ENCODE results near the gene MCM9. TPM values are rescaled to one million over a fixed set of nuclear protein-coding genes. Genes with fewer than 3 reads are reported as not detected.

MCM9 gene
- polyA plus RNA-seq, 3 donors, result 9.4 to 11.9 (median 9.8) TPM

- H3K4me1 Mint-ChIP-seq, result peaks cover 29% of the 10 kb centered on the region
Observed at GRCh38 chr6:118932421-118932820, 2.5 kb downstream of the MCM9 start.

GRCh38 chr6:118931436-118931835 is 3.5 kb downstream of the MCM9 start:
- TF ChIP-seq CTCF (IDR thresholded peaks at IDR 0.05), result no peak
- Mint-ChIP-seq H3K36me3 (peaks cover 32 to 43% of the 10 kb centered on the region in 2 donors), H3K27ac (no peak overlapping the region), H3K27me3 (ENCODE audit: low read depth in 3 of 3) (peaks cover 0 to 2% (median 0%) of the 10 kb centered on the region in 3 donors), H3K4me1 (peaks cover 23% of the 10 kb centered on the region), H3K4me3 (no peak overlapping the region), H3K9me3 (peaks cover 0 to 1% (median 0%) of the 10 kb centered on the region in 7 donors)
- Histone ChIP-seq H3K79me2 (ENCODE audit: insufficient read depth, low read length) (peaks cover 44% of the 10 kb centered on the region), H3K9me3 (replicated peaks in 1 of 2; ENCODE audit: control insufficient read depth in 1 of 2, insufficient read depth in 1 of 2, low read length in 2 of 2) (no peaks in the 10 kb centered on the region), H3K27me3 (ENCODE audit: control insufficient read depth in 2 of 2, insufficient read depth in 2 of 2, low read length in 2 of 2) (no peaks in the 10 kb centered on the region), H3K4me1 (ENCODE audit: control insufficient read depth in 1 of 2, insufficient read depth in 2 of 2, low read length in 2 of 2) (peaks cover 5 to 24% of the 10 kb centered on the region in 2 donors), H3K27ac (ENCODE audit: low read depth in 1 of 2, low read length in 2 of 2) (no peak overlapping the region), H3K9ac (ENCODE audit: insufficient read depth, low read length, poor library complexity, severe bottlenecking) (no peak overlapping the region), H2AFZ (ENCODE audit: insufficient read depth, low read depth, low read length, poor library complexity, severe bottlenecking) (no peak overlapping the region), H3K4me2 (replicated peaks; ENCODE audit: extremely low read depth, low read length, poor library complexity, severe bottlenecking) (no peak overlapping the region), H4K20me1 (ENCODE audit: insufficient read depth, low read length) (peaks cover 9% of the 10 kb centered on the region), H3K36me3 (replicated peaks in 1 of 2; ENCODE audit: control insufficient read depth in 1 of 2, insufficient read depth in 2 of 2, low read length in 2 of 2) (peaks cover 21 to 59% of the 10 kb centered on the region in 2 donors), H3K4me3 (replicated peaks in 1 of 3; ENCODE audit: low read depth in 2 of 3, low read length in 3 of 3) (no peak overlapping the region)
- DNase-seq, result no peak
- intact Hi-C loops (cut with micrococcal nuclease), result loop anchor here in 1 of 2 donors (5.0 kb wide), 1 partner anchor 39 kb away; the partner anchor contains the start of gene ASF1A
- 94% methylated on average over 2 of the region's 5 CpGs for WGBS (ENCODE audit: insufficient coverage)

More at GRCh38 chr6:118932421-118932820, 2.5 kb downstream of the MCM9 start:
- no peak overlapping the region for H2AFZ ChIP-seq (ENCODE audit: insufficient read depth, low read depth, low read length, poor library complexity, severe bottlenecking)
- peaks cover 48% of the 10 kb centered on the region for H3K79me2 ChIP-seq (ENCODE audit: insufficient read depth, low read length)
- intact Hi-C loops (cut with micrococcal nuclease), result loop anchor here in 1 of 2 donors (5.0 kb wide), 1 partner anchor 40 kb away; the partner anchor contains the start of gene ASF1A
- H4K20me1 ChIP-seq (ENCODE audit: insufficient read depth, low read length), result peaks cover 9% of the 10 kb centered on the region
- H3K4me3 ChIP-seq (replicated peaks in 1 of 3; ENCODE audit: low read depth in 2 of 3, low read length in 3 of 3), result no peak overlapping the region
- Mint-ChIP-seq H3K27ac (no peak overlapping the region), H3K27me3 (ENCODE audit: low read depth in 3 of 3) (peaks cover 0 to 2% (median 0%) of the 10 kb centered on the region in 3 donors), H3K9me3 (peaks cover 0 to 7% (median 5%) of the 10 kb centered on the region in 7 donors), H3K4me3 (no peak overlapping the region), H3K36me3 (peaks cover 32 to 37% of the 10 kb centered on the region in 2 donors)
- H3K4me2 ChIP-seq (replicated peaks; ENCODE audit: extremely low read depth, low read length, poor library complexity, severe bottlenecking), result no peak overlapping the region
- H3K9ac ChIP-seq (ENCODE audit: insufficient read depth, low read length, poor library complexity, severe bottlenecking), result no peak overlapping the region
- no peak overlapping the region for H3K27ac ChIP-seq (ENCODE audit: low read depth in 1 of 2, low read length in 2 of 2)
- peaks cover 5 to 24% of the 10 kb centered on the region in 2 donors for H3K4me1 ChIP-seq (ENCODE audit: control insufficient read depth in 1 of 2, insufficient read depth in 2 of 2, low read length in 2 of 2)
- TF ChIP-seq CTCF (IDR thresholded peaks at IDR 0.05), result no peak
- H3K36me3 ChIP-seq (replicated peaks in 1 of 2; ENCODE audit: control insufficient read depth in 1 of 2, insufficient read depth in 2 of 2, low read length in 2 of 2), result peaks cover 21 to 50% of the 10 kb centered on the region in 2 donors
- DNase-seq, result no peak
- no CpG with 5 or more reads among the region's 2 CpGs for WGBS (ENCODE audit: insufficient coverage)
- H3K27me3 ChIP-seq (ENCODE audit: control insufficient read depth in 2 of 2, insufficient read depth in 2 of 2, low read length in 2 of 2), result no peaks in the 10 kb centered on the region
- peaks cover 0 to 4% of the 10 kb centered on the region in 2 donors for H3K9me3 ChIP-seq (replicated peaks in 1 of 2; ENCODE audit: control insufficient read depth in 1 of 2, insufficient read depth in 1 of 2, low read length in 2 of 2)

Measured in CD14-positive monocyte (primary cell).